Keratinocyte (primary cell): ENCODE data around the gene KRTAP10-11. TPM values are rescaled to one million over a fixed set of nuclear protein-coding genes. Genes with fewer than 3 reads are reported as not detected.
"Not testable (repeated sequence)": the region's sequence is repeated elsewhere in the genome, so short reads cannot be mapped to it uniquely, and the experiment has no call there.

Experiments
- DNase-seq: peaks from one replicate; pipeline ENCODE4 v3.0.0-alpha.2; 2011; ENCODE audit warnings: low read depth, missing footprints, low spot score
- FAIRE-seq: peaks from 2 replicates; lab custom pipeline; 2011; peaks lifted over from hg19 to GRCh38; lab: Jason Lieb, UNC
- H2AFZ ChIP-seq: 2 replicates; pipeline ENCODE4 v1.6.0; 2012; ENCODE audit warnings: low read length, control low read depth, inconsistent platforms; ENCODE audit not compliant: control insufficient read depth
- H3K27ac ChIP-seq: 2 replicates; pipeline ENCODE4 v1.5.1; 2011; ENCODE audit warnings: low read length; ENCODE audit not compliant: control insufficient read depth, insufficient read depth
- H3K27me3 ChIP-seq: 3 replicates; pipeline ENCODE4 v1.6.0; 2011; ENCODE audit warnings: low read length; ENCODE audit not compliant: control insufficient read depth, insufficient read depth; ENCODE audit errors: extremely low read depth
- H3K36me3 ChIP-seq, 2 experiments: 2 replicates in 1 of 2; 3 replicates in 1 of 2; pipeline ENCODE4 v1.5.1; 2011; ENCODE audit warnings: low read length in 2 of 2, mild to moderate bottlenecking in 1 of 2; ENCODE audit not compliant: control insufficient read depth in 2 of 2, insufficient read depth in 2 of 2; ENCODE audit errors: extremely low read depth in 1 of 2
- H3K4me1 ChIP-seq: 3 replicates; pipeline ENCODE4 v1.5.1; 2011; ENCODE audit warnings: low read length; ENCODE audit not compliant: control insufficient read depth, insufficient read depth; ENCODE audit errors: extremely low read depth
- H3K4me2 ChIP-seq: 3 replicates; pipeline ENCODE4 v1.6.0; 2011; ENCODE audit warnings: low read depth, low read length; ENCODE audit not compliant: control insufficient read depth, insufficient read depth; ENCODE audit errors: extremely low read depth
- H3K4me3 ChIP-seq, 3 experiments: fragments of 200-600 bp in 1 of 3; sonication (generic) in 1 of 3; 2 replicates in 2 of 3; 3 replicates in 1 of 3; pipeline ENCODE4 v1.5.1; 2011 to 2016; ENCODE audit warnings: low read length in 3 of 3, mild to moderate bottlenecking in 3 of 3, control low read depth in 2 of 3, inconsistent platforms in 1 of 3, low read depth in 1 of 3, mixed read lengths in 1 of 3, mixed run types in 1 of 3, moderate library complexity in 1 of 3; ENCODE audit not compliant: control insufficient read depth in 2 of 3, insufficient read depth in 2 of 3; ENCODE audit errors: extremely low read depth in 1 of 3
- H3K79me2 ChIP-seq: 2 replicates; pipeline ENCODE4 v1.6.0; 2012; ENCODE audit warnings: low read length; ENCODE audit not compliant: control insufficient read depth, insufficient read depth
- H3K9ac ChIP-seq: 3 replicates; pipeline ENCODE4 v1.6.0; 2011; ENCODE audit warnings: low read length; ENCODE audit not compliant: control insufficient read depth, insufficient read depth; ENCODE audit errors: extremely low read depth
- H3K9me1 ChIP-seq: 3 replicates; pipeline ENCODE4 v1.6.0; 2011; ENCODE audit warnings: low read length; ENCODE audit not compliant: control insufficient read depth, insufficient read depth; ENCODE audit errors: extremely low read depth
- H3K9me3 ChIP-seq: 2 replicates; pipeline ENCODE4 v1.5.1; 2012; ENCODE audit warnings: low read depth, low read length; ENCODE audit not compliant: control insufficient read depth
- H4K20me1 ChIP-seq: 3 replicates; pipeline ENCODE4 v1.6.0; 2011; ENCODE audit warnings: low read length; ENCODE audit not compliant: control insufficient read depth, insufficient read depth; ENCODE audit errors: extremely low read depth
- CTCF ChIP-seq, 3 experiments: IDR thresholded peaks in 1 of 3; conservative IDR thresholded peaks in 1 of 3; optimal IDR thresholded peaks in 1 of 3; 2 replicates in 2 of 3; 3 replicates in 1 of 3; pipeline versions ENCODE3 to v1.5.1; 2011; ENCODE audit warnings: low read length in 3 of 3, mild to moderate bottlenecking in 3 of 3, moderate library complexity in 2 of 3, control low read depth in 1 of 3, inconsistent platforms in 1 of 3; ENCODE audit not compliant: insufficient read depth in 2 of 3; ENCODE audit errors: extremely low read depth in 1 of 3
- EZH2 ChIP-seq: IDR thresholded peaks from one replicate; pipeline ENCODE4 v1.6.1; 2012; ENCODE audit warnings: inconsistent platforms, mild to moderate bottlenecking, low read length, moderate library complexity
- dilution Hi-C: fragments of 300-500 bp; cut with MboI; formaldehyde crosslinking; loops from one replicate; pipeline ENCODE4 v1.7.0; 2020; ENCODE audit warnings: low sequenced_read_pairs; ENCODE audit not compliant: extremely low pct_ligation_motif_present
- polyA plus RNA-seq, 5 experiments: library from polyadenylated mRNA; depleted of rRNA in 3 of 5; stranded (reverse) in 3 of 5; stranded (forward) in 1 of 5; unstranded in 1 of 5; fragments of >200 nt; gene quantifications; 1 replicate in 1 of 5; 2 replicates in 3 of 5; 3 replicates in 1 of 5; pipeline versions ENCODE4 v1.2.1 to v1.2.3, GENCODE V29; 2011 to 2012; ENCODE audit warnings: missing spikeins in 2 of 5, low read depth in 1 of 5, low replicate concordance in 1 of 5

Gene KRTAP10-11
- polyA plus RNA-seq, 1 donor (not counting 4 experiments of a cell fraction or from before 2014, with no cell fraction given) = not detected

GRCh38 chr21:44684483-44684882 lies 38.3 kb downstream of the KRTAP10-11 start:
- no peak overlapping the region for H3K4me2 ChIP-seq
- H2AFZ ChIP-seq = no peak overlapping the region
- TF ChIP-seq EZH2 (no peak), CTCF (optimal IDR thresholded peaks at IDR 0.05 in 1 of 3, IDR thresholded peaks at IDR 0.05 in 1 of 3, conservative IDR thresholded peaks at IDR 0.05 in 1 of 3; ENCODE audit: extremely low read depth in 1 of 3, insufficient read depth in 2 of 3, low read length in 3 of 3) (no peak)
- no peak overlapping the region for H3K4me3 ChIP-seq
- no peak overlapping the region for H3K9ac ChIP-seq
- no peaks in the 10 kb centered on the region for H3K36me3 ChIP-seq
- H3K9me1 ChIP-seq = no peaks in the 10 kb centered on the region
- FAIRE-seq (no peak), DNase-seq (no peak)
- no peaks in the 10 kb centered on the region for H3K9me3 ChIP-seq
- no peaks in the 10 kb centered on the region for H3K4me1 ChIP-seq
- dilution Hi-C loops = no loop called here
- H3K79me2 ChIP-seq = no peaks in the 10 kb centered on the region
- H3K27ac ChIP-seq = no peak overlapping the region
- no peaks in the 10 kb centered on the region for H3K27me3 ChIP-seq
- no peaks in the 10 kb centered on the region for H4K20me1 ChIP-seq

- H3K9me1 ChIP-seq, DNase-seq, H3K27me3 ChIP-seq, dilution Hi-C loops, H3K4me1 ChIP-seq, H3K79me2 ChIP-seq, H2AFZ ChIP-seq, H3K9me3 ChIP-seq, H3K4me2 ChIP-seq, H3K36me3 ChIP-seq, H3K27ac ChIP-seq, H4K20me1 ChIP-seq, FAIRE-seq, H3K4me3 ChIP-seq, H3K9ac ChIP-seq: not testable (repeated sequence)
Observed at GRCh38 chr21:44685050-44685449, 38.8 kb downstream of the KRTAP10-11 start.
